Dermis blood vessel endothelial cell (primary cell): ENCODE results near the gene ERICH2. TPM values are rescaled to one million over a fixed set of nuclear protein-coding genes. Genes with fewer than 3 reads are reported as not detected.

Experiments
- DNase-seq: peaks from one replicate; pipeline ENCODE4 v3.0.0; 2010
- total RNA-seq: library from RNA; depleted of rRNA; stranded (reverse); fragments of >200 nt; gene quantifications from 2 replicates; pipeline ENCODE4 v1.2.3, GENCODE V29; 2014

ERICH2 gene
- total RNA-seq, 1 donor from 2014 or later: not detected

DNA sequence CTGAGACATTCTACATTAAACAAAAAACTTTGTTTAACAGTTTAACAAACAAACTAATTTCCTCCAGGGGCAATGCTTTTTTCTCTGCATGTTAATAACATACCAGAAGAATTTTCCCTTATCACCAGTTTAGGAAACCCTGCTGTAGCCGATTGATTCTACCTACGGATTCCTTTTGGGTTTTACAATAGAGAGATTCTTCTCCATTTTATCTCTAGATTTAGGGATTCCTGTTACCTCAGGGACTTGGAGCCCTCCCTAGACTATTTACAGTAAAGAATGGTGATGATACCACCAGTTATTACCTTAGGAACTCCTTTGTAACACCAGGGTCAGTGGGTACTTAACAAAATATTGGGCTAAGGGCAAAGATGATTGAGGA, 5.3 kb upstream of the ERICH2 start:
- no peak for DNase-seq

DNA sequence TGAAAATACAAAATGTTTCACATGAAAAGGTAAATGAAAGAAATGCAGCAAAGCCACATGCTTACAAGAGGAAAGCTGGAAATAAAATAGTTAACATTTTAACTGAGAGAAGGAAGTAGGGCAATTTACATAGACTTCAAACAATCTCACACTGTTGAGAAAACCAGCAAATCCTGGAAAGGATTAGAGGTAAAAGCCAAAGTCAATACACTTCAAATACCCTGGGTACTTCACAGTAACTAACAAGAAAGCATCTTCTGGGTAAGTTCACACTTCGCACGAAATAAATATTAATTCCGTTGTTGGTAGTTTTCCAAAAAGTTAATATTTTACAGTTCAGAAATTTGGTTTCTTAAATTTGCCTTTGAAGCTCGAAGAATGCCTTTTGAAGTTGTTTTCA, 3.5 kb upstream of the ERICH2 start:
- DNase-seq: no peak

DNA sequence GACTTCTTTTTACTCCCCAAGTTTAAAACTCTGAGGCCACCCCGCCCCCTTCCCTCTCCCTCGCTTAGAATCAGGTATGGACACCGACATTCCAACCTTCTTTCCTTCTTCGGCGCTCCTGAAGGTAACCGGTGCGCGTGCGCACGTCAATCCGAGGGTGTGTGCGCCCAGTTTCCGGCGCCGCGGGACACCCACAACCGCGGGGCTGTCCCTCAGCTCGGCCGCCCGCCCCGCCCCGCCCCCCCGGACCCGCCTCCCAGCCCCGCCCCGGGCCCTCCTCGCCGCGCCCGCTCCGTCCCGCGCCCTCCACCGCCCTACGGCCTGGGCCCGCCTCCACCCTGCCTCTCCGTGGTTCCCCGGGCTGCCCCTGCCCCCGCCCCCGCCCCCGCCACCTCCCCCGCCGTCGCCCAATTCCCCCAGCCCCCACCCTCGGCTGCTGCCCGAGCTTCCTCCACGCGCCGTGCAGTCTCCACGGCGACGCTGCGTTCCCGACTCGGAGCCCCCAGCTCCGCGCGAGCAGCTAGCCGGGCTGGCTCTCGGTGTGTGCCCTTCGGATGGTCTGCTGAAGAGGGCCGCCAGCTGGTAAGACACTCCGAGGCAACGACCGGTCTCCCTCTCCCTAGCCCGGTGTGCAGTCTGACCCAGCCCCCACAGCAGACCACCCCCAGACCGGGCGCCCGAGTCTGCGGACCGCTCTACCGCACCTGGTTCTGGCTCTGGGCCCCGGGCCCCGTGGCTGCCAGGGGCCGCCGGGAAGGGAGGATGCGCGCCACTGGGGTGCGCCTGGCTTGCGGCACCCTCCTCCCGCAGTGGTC, 635 bp downstream of the ERICH2 start:
- DNase-seq: peak; percentile 26

DNA sequence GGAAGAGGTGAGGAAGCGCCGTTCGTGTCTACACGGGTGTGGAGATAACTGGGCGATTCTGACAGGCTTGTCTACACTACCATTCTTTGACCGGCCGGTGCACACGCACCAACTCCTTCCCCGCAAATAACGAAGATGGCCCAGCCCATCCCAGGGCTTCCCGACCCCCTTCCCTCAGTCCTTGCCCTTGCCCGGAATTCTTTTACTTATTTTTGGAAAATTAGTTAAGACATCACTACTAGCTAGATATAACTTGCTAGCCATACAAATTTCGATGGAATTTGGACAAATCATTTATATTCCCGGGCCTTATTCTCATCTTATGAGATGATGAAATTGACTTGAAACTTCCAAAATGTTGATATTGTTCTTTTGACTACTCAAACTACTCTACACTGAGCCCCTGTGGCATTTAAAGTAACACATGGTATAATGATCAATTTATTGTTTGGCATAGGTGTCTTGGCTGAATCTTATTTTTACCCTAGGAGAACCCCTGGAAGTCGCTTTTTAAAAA, 1.3 kb downstream of the ERICH2 start:
- no peak for DNase-seq

- DNase-seq: no peak
Observed at GRCh38 chr2:170772295-170772694, 2.1 kb downstream of the ERICH2 start.

DNA sequence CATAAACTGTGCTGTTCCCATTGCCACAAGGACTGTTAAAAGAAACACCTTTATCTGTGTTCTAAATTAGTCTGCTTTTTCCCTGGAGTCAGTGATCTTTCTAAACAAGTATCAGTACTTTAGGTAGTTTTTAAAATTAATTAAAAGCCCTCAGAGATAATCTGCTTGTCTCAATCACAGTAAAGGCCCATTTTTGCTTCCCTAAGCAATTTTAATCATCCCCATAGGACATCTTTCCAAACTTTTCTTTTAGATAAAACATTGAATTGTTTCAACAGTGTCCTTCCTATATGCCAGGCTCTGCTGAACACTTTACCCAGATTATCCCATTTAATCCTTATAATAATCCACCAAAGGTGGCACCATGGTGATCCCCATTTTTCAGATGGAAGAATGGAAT, 3.9 kb downstream of the ERICH2 start:
- DNase-seq: no peak

GRCh38 chr2:170778900-170779299, 8.7 kb downstream of the ERICH2 start:
- no peak for DNase-seq

- DNase-seq: no peak
Observed at GRCh38 chr2:170779304-170779703, 9.1 kb downstream of the ERICH2 start.

- DNase-seq: no peak
Observed at GRCh38 chr2:170782673-170783072, 12.5 kb downstream of the ERICH2 start.

DNA sequence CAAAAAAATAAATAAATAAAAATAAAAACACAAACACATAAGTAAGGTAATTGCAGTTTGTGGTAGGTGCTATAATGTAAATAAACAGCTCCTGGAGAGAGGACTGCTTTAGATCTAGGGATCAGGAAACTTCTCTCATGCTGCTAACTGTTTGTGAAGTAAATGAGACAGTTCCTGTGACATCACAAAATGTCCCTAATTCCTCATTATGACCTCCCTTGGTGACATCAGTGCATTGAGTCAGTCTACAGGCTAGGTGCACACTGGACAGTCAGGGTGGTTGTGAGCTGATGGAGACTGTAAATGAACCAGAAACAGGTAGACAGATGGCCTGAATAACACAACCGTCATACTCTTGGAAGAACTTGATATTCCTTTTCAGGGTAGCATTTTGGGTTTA, 13.4 kb downstream of the ERICH2 start:
- DNase-seq: no peak

DNA sequence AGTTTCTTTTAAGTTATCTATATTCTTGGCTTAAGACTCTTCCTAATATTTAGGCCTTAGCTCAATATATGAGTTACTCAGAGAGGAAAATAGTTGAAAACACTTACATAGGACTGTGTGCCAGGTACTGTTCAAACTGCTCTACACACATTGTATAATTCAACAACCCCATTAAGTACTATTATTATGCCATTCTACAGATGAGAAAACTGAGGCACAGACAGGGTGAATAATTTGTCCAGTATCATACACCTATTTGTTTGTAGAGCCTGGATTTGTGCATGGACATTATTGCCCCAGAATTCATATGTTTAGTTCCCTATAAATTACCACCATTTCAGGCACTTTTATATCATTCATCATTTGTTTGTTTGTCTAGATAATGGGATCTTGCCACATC, 28.8 kb downstream of the ERICH2 start:
- no peak for DNase-seq

- DNase-seq: no peak
Observed at GRCh38 chr2:170806548-170806947, 36.4 kb downstream of the ERICH2 start.

- DNase-seq: peak; percentile 91
Observed at GRCh38 chr2:170812710-170813600, 42.8 kb downstream of the ERICH2 start.

DNA sequence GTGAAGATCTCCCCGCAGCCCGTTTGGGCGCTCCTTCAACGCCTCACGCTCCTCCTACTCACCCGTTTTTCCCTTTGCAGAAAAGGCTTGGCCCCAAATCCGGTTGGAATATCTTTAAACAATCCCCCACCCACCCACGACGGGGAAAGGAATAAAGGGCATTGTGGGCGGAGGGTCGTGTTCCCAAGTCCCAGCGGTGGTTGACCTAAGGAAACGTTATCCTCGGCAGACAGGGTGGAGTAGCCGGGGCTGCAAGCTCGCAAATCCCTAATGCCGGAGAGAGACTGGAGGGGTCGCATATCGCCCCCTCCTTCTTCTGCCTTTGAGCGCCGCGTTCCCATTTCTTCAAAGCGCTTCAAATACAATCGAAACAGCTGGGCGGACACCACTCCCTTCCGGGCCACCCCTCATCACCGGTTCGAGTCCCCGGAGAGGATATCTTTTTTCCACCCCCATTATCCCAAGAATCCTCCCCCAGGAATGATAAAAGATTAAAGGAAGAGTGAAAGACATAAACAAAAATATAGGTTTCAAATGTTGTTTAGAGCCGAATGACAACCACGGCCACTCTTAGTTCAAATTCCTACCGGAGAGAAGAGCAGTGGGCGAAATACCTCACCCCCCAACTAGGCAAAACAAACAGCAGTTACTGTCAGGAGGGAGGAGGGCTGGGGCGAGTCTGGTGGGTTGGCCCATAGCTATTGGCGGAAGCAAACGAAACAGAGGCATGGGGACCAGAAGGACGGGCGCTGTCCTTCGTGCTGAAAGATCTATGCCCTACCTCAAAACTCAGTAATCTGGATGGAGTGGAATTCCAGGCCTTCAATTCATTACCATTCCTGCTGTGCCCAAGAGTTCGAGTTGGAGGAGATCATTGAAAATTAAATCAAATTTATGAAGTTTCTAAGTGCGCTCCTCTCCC, 43.7 kb downstream of the ERICH2 start:
- DNase-seq: peak; percentile 69

GRCh38 chr2:170814533-170815230, 44.5 kb downstream of the ERICH2 start:
- no peak for DNase-seq

DNA sequence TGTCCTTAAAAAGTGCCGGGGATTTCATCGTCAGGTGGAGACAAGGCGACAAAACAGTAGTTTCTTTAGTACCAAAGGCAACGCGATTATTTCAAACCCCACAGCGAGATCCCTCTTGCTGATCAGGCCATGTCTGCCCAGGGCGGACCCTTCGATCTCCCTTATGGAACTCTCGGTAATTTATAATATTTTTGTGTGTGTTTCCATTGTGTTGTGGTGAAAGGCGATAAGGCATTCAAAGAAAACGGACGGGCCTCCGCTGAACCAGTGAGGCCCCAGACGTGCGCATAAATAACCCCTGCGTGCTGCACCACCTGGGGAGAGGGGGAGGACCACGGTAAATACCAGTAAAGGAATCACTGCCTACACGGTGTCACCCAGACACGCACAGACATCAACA, 45.1 kb downstream of the ERICH2 start:
- no peak for DNase-seq

DNA sequence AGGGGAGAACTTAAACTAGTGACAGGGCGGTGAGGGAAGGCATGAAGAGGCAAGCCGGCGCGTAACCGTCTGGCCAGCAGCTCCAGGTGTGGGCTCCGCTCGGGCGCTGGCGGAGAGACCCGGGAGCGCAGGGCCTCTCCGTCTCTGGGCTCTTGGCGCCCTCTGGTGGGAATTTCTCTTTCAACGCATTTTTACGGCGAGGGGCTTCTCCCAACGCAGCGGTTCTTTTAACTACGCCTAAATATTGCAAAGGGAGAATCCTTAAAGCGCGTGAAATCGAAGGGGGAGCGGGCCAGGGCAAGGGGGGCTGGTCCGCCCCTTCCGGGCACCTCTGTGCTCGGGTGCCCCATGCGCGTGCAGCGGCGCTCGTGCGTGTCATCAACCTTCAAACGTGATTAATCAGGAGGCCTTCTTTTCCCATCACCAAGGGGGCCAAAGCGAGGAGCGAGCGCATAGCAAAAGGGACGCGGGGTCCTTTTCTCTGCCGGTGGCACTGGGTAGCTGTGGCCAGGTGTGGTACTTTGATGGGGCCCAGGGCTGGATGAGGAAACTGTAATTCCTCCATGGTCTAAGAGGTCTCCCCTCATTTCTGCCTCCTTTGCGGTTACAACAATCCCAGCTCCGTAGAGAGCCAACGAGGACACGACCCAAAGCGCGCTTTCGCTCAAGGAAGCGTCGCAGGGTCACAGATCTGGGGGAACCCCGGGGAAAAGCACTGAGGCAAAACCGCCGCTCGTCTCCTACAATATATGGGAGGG, 45.7 kb downstream of the ERICH2 start:
- peak; percentile 74 for DNase-seq

DNA sequence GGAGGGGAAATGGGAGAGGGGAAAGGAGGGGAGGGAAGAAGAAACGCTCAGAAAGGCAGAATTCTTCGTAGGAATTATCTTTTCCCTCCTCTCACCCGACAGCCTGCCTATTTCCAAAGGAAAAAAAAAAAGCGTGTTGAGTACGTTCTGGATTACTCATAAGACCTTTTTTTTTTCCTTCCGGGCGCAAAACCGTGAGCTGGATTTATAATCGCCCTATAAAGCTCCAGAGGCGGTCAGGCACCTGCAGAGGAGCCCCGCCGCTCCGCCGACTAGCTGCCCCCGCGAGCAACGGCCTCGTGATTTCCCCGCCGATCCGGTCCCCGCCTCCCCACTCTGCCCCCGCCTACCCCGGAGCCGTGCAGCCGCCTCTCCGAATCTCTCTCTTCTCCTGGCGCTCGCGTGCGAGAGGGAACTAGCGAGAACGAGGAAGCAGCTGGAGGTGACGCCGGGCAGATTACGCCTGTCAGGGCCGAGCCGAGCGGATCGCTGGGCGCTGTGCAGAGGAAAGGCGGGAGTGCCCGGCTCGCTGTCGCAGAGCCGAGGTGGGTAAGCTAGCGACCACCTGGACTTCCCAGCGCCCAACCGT, 46.4 kb downstream of the ERICH2 start, which contains the start of gene GAD1:
Gene GAD1 (plus strand): TSS at position 384 of the 589 bp plus-strand sequence. CDS start 1,705 bp downstream, outside the sequence.
- peak; percentile 77 for DNase-seq

DNA sequence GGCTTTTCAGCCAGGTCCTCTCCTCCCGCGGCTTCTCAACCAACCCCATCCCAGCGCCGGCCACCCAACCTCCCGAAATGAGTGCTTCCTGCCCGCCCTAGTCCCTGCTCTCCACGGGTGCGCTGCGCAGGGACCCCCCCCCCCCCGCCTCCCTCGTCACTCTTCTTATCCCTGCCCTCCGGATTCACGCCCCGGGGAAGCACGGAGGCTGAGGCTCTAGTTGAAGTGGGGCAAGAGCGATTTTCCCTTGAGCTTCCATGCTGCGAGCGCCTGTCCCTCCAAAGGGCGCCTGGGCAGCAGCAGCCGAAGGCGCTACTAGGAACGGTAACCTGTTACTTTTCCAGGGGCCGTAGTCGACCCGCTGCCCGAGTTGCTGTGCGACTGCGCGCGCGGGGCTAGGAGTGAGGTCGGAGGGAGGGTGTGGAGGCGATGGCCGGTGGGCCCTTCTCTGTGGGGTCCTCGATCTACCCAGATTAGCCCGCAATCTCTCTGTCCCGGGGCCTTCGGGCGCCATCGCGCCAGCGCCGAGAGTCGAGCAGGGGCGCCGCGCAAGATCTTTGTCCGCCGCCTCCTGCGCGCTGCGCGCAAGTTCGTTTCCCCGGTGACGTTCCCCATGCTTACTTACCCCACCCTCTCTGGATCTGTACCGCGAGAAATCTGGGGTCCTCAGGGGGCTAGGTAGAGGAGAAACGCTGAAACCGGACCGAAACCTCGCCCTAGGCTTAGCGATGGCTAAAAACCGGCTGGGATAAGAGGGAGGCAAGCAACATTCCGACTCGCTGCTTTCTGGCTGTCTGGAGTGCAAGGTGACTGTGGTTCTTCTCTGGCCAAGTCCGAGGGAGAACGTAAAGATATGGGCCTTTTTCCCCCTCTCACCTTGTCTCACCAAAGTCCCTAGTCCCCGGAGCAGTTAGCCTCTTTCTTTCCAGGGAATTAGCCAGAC, 47.2 kb downstream of the ERICH2 start:
- peak; percentile 45 for DNase-seq
